Psoas muscle (tissue), 8 donors: ENCODE results near the gene ZNF710. TPM values are rescaled to one million over a fixed set of nuclear protein-coding genes. Genes with fewer than 3 reads are reported as not detected.
"Not testable (repeated sequence)": the region's sequence is repeated elsewhere in the genome, so short reads cannot be mapped to it uniquely, and the experiment has no call there.

ENCODE experiments used
- ATAC-seq, 4 donors: fragments of 200-7000 bp; cut with Tn5 transposase; one replicate each; pipeline ENCODE4 v1.9.1; 2020; ENCODE audit warnings: moderate library complexity in 3 of 4, mild to moderate bottlenecking in 2 of 4
- DNase-seq, 2 donors: peaks; one replicate each; pipeline ENCODE4 v3.0.0-alpha.2; 2020
- H3K27ac ChIP-seq: fragments of 200-600 bp; one replicate; pipeline ENCODE4 v1.8.0; 2022
- H3K27me3 ChIP-seq, 3 donors: fragments of 200-600 bp in 1 of 3; one replicate each; pipeline versions ENCODE4 v1.6.1 to v1.8.0; 2013 to 2022; ENCODE audit warnings: low read length in 2 of 3, mild to moderate bottlenecking in 2 of 3, moderate library complexity in 1 of 3; ENCODE audit not compliant: insufficient read depth in 3 of 3
- H3K36me3 ChIP-seq, 2 donors: fragments of 200-600 bp in 1 of 2; one replicate each; pipeline versions ENCODE4 v1.6.1 to v1.8.0; 2013 to 2022; ENCODE audit warnings: low read depth in 1 of 2, mild to moderate bottlenecking in 1 of 2, moderate library complexity in 1 of 2; ENCODE audit not compliant: insufficient read depth in 1 of 2
- H3K4me1 ChIP-seq: fragments of 200-600 bp; one replicate; pipeline ENCODE4 v1.8.0; 2022
- H3K4me3 ChIP-seq: fragments of 200-600 bp; one replicate; pipeline ENCODE4 v1.8.0; 2022; ENCODE audit warnings: mild to moderate bottlenecking
- H3K9me3 ChIP-seq: fragments of 200-600 bp; one replicate; pipeline ENCODE4 v1.8.0; 2022
- WGBS, 3 donors: extraction: QIAGEN DNeasy Blood & Tissue Kit; methylation state at CpG; one replicate each; pipeline versions ENCODE4 v1.1.6 to v1.1.7; 2013; 5-methylcytosine and 5-hydroxymethylcytosine counted together
- intact Hi-C, 2 donors: fragments of 100-400 bp; cut with DNase I; formaldehyde crosslinking; loops; one replicate each; pipeline versions ENCODE4 v1.11.0 to v1.14.2; 2022
- polyA plus RNA-seq, 3 donors: library from polyadenylated mRNA; stranded (reverse); fragments of 200-250 nt; gene quantifications; one replicate each; pipeline ENCODE4 v1.2.3, GENCODE V29; 2013
- total RNA-seq, 4 donors: library from RNA; stranded (reverse); fragmentation: NEBNext Ultra II Directional in 2 of 4; extraction: Animal tissue kit (Norgen Biotek cat#: 25700) in 2 of 4; gene quantifications; one replicate each; pipeline versions ENCODE4 v1.2.1 to v1.2.4, GENCODE V29; 2021 to 2023
- TF ChIP-seq, protein P1 (sequence below): fragments of 200-600 bp; IDR thresholded peaks from one replicate; pipeline ENCODE4 v1.8.0; 2022; ENCODE audit warnings: antibody characterized with exemption
- donor health status: healthy with polysubstance abuse.
- donor health status: DM: no; HTN: no; CAD: no; lungs with moderate emphysema.
- donor health status: Bipolar disorder and iron deficiency.
- donor health status: healthy.
- donor health status: DM: yes; HTN: yes; CAD: no.
- donor health status: DM: no; HTN: no; CAD: no.
- donor health status: DM: no; HTN: no; CAD: no.
- donor health status: DM: yes; HTN: yes; CAD: no.

ZNF710 gene
- total and polyA plus RNA-seq, 7 donors = 1.3 to 8.1 (median 4.5) TPM

DNA sequence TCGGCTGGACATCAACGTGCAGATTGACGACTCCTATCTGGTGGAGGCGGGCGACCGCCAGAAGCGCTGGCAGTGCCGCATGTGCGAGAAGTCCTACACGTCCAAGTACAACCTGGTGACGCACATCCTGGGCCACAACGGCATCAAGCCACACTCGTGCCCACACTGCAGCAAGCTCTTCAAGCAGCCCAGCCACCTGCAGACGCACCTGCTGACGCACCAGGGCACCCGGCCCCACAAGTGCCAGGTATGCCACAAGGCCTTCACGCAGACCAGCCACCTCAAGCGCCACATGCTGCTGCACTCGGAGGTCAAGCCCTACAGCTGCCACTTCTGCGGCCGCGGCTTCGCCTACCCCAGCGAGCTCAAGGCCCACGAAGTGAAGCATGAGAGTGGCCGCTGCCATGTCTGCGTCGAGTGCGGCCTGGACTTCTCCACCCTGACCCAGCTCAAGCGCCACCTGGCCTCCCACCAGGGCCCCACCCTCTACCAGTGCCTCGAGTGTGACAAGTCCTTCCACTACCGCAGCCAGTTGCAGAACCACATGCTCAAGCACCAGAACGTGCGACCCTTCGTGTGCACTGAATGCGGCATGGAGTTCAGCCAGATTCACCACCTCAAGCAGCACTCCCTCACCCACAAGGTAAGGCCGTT is 67.0 kb downstream of the ZNF710 start:
- WGBS, 3 donors = 92 to 95% (median 93%) methylated on average over 37 of the region's 37 CpGs
- DNase-seq (no peak), ATAC-seq (no peak)
- H3K9me3 ChIP-seq = no peaks in the 10 kb centered on the region
- H3K36me3 ChIP-seq = peaks cover 0 to 17% of the 10 kb centered on the region in 2 donors
- H3K27me3 ChIP-seq = no peaks in the 10 kb centered on the region
- intact Hi-C loops = loop anchor here in 1 of 2 donors (5.0 kb wide), 1 partner anchor 166 kb away; no protein-coding TSS in a partner anchor
- no peak overlapping the region for H3K4me3 ChIP-seq
- no peak overlapping the region for H3K27ac ChIP-seq
- TF ChIP-seq, protein P1, sequence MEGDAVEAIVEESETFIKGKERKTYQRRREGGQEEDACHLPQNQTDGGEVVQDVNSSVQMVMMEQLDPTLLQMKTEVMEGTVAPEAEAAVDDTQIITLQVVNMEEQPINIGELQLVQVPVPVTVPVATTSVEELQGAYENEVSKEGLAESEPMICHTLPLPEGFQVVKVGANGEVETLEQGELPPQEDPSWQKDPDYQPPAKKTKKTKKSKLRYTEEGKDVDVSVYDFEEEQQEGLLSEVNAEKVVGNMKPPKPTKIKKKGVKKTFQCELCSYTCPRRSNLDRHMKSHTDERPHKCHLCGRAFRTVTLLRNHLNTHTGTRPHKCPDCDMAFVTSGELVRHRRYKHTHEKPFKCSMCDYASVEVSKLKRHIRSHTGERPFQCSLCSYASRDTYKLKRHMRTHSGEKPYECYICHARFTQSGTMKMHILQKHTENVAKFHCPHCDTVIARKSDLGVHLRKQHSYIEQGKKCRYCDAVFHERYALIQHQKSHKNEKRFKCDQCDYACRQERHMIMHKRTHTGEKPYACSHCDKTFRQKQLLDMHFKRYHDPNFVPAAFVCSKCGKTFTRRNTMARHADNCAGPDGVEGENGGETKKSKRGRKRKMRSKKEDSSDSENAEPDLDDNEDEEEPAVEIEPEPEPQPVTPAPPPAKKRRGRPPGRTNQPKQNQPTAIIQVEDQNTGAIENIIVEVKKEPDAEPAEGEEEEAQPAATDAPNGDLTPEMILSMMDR = no peak
- H3K4me1 ChIP-seq = peaks cover 35% of the 10 kb centered on the region

DNA sequence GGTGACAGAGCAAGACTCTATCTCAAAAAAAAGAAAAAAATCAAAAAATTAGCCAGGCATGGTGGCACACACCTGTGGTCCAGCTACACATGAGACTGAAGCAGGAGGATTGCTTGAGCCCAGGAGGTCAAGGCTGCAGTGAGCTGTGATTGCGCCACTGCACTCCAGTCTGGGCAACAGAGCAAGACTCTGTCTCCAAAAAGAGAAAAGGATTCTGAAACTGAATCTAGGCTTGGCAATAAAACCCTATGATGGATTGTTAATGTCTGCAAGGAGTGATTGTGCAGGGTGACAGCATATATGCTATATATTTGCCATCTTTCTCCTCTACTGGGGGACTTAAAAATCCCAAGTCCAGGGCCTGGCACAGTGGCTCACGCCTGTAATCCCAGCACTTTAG is 69.5 kb downstream of the ZNF710 start:
- H3K4me3 ChIP-seq, ATAC-seq, DNase-seq, H3K27me3 ChIP-seq, H3K9me3 ChIP-seq: not testable (repeated sequence)
- peaks cover 15% of the 10 kb centered on the region for H3K4me1 ChIP-seq
- peak overlapping the region; percentile 85 for H3K27ac ChIP-seq
- peaks cover 0 to 17% of the 10 kb centered on the region in 2 donors for H3K36me3 ChIP-seq
- 87 to 93% (median 89%) methylated on average over 2 of the region's 2 CpGs for WGBS, 3 donors
- intact Hi-C loops = loop anchor here (2.0 to 5.0 kb wide), 3 partner anchors 63 to 158 kb away; partner anchors contain the start of gene ARPIN (in 2 of the 2)

DNA sequence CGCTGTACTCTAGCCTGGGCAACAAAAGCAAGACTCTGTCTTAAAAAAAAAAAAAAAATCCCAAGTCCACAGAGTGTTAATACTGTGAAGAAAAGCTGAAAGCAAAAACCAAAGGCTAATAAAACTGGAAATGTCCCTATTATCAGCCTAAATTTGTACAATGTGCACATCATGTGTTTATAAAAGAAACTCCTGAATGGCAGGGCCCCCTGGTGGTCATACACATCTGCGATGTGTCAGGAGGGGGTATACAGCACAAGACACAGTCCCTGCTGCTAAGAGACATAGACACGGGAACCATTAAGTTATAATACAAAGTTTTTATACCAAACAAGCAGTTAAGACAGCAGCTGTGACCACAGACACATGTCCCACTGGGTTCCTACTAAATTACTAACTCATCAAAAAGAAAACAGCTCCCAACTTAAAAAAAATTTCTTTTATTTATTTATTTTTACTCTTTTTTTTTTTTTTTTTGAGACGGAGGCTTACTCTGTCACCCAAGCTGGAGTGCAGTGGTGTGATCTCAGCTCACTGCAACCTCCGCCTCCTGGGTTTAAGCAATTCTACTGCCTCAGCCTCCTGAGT is 70.2 kb downstream of the ZNF710 start:
- no peak overlapping the region for H3K4me3 ChIP-seq
- peaks cover 0 to 17% of the 10 kb centered on the region in 2 donors for H3K36me3 ChIP-seq
- no peaks in the 10 kb centered on the region for H3K9me3 ChIP-seq
- H3K4me1 ChIP-seq = peaks cover 22% of the 10 kb centered on the region
- ATAC-seq = peak; percentile 61 to 74 (median 62)
- 28 to 40% (median 31%) methylated on average over 4 to 5 of the region's 5 CpGs for WGBS, 3 donors
- peak; percentile 81 to 88 for DNase-seq
- TF ChIP-seq, protein P1 = peak; percentile 86
- H3K27me3 ChIP-seq = no peaks in the 10 kb centered on the region
- intact Hi-C loops = loop anchor here (2.0 to 5.0 kb wide), 3 partner anchors 64 to 159 kb away; partner anchors contain the start of gene ARPIN (in 2 of the 2)
- H3K27ac ChIP-seq = peak overlapping the region; percentile 85

DNA sequence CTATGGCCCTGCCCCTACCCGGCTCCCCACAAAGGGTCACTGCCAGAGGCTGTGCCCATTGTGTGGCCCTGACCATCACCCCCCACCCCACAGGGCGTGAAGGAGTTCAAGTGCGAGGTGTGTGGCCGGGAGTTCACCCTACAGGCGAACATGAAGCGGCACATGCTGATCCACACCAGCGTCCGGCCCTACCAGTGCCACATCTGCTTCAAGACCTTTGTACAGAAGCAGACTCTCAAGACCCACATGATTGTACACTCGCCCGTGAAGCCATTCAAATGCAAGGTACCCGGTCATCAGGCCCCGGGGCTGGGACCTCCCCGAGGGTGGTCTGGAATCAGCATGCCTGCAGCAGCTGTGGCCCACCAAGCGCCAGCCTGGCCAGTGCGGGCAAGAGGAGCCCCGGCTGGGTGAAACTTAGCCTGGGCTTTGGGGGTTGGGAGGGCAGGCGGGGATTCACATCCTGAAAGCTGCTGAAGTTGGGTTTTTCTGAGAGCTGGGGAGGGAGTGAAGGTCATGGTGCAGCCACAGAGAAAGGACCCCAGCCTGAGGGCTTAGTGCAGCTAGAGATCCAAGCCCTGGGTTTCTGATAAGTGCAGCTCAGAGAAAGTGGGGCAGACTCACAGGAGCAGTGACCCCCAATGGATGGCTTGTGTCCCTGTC is 72.0 kb downstream of the ZNF710 start:
- Histone ChIP-seq H3K4me1 (peaks cover 29% of the 10 kb centered on the region), H3K27ac (peak overlapping the region; percentile 85), H3K9me3 (no peaks in the 10 kb centered on the region), H3K27me3 (no peaks in the 10 kb centered on the region), H3K4me3 (no peak overlapping the region), H3K36me3 (peaks cover 0 to 10% of the 10 kb centered on the region in 2 donors)
- ATAC-seq (no peak), DNase-seq (no peak)
- TF ChIP-seq, protein P1 = no peak
- WGBS, 3 donors = 79 to 89% (median 85%) methylated on average over 17 of the region's 17 CpGs
- intact Hi-C loops = loop anchor here (5.0 kb wide), 2 partner anchors 66 to 161 kb away; partner anchors contain the start of gene ARPIN (in 2 of the 2)

DNA sequence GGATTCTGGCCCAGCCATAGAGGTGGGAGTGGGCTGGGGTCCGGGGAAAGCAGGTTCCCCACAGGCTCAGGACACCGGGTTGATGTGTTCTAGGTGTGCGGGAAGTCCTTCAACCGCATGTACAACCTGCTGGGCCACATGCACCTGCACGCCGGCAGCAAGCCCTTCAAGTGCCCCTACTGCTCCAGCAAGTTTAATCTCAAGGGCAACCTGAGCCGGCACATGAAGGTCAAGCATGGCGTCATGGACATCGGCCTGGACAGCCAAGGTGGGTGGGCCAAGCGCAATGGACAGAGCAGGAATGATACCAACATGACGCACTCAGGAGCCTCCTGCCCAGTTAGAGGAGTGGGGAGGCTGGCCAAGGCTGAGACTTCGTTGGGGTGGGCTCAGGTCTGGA is 72.9 kb downstream of the ZNF710 start:
- peak overlapping the region; percentile 85 for H3K27ac ChIP-seq
- ATAC-seq = no peak

More for the DNA sequence above, 72.9 kb downstream of the ZNF710 start:
- intact Hi-C loops = loop anchor here (5.0 kb wide), 2 partner anchors 67 to 162 kb away; partner anchors contain the start of gene ARPIN (in 2 of the 2)
- peaks cover 29% of the 10 kb centered on the region for H3K4me1 ChIP-seq
- peaks cover 0 to 10% of the 10 kb centered on the region in 2 donors for H3K36me3 ChIP-seq
- 70 to 87% (median 81%) methylated on average over 12 of the region's 12 CpGs for WGBS, 3 donors
- TF ChIP-seq, protein P1 = no peak
- no peaks in the 10 kb centered on the region for H3K9me3 ChIP-seq
- H3K4me3 ChIP-seq = no peak overlapping the region
- DNase-seq = no peak
- no peaks in the 10 kb centered on the region for H3K27me3 ChIP-seq
